H1 (cell line): Measurements from ENCODE around the gene ASRGL1. TPM values are rescaled to one million over a fixed set of nuclear protein-coding genes. Genes with fewer than 3 reads are reported as not detected.

Experiments used
- CTCF ChIA-PET: fragments of 300-600 bp; sonication (Branson Sonifier 250); formaldehyde crosslinking; loops from one replicate; lab custom pipeline; 2021; ENCODE audit not compliant: partially characterized antibody; lab: Charles Lee
- POLR2A ChIA-PET: fragments of 300-600 bp; sonication (Branson Sonifier 250); formaldehyde crosslinking; loops from one replicate; lab custom pipeline; 2021; ENCODE audit warnings: inconsistent platforms; ENCODE audit not compliant: partially characterized antibody; lab: Charles Lee
- DNase-seq, 2 experiments: peaks; one replicate each; pipeline versions ENCODE4 v3.0.0 to v3.0.0-alpha.2; 2010 to 2022; ENCODE audit warnings: low spot score in 2 of 2, low read depth in 1 of 2, mixed read lengths in 1 of 2
- FAIRE-seq: peaks from 2 replicates; lab custom pipeline; 2011; peaks lifted over from hg19 to GRCh38; lab: Jason Lieb, UNC
- H2AFZ ChIP-seq: 2 replicates; pipeline ENCODE4 v1.8.1; 2012; ENCODE audit warnings: low read length, inconsistent platforms
- H2AK5ac ChIP-seq: 2 replicates; pipeline ENCODE4 v1.6.1; 2013; ENCODE audit warnings: low read depth, low read length
- H2BK120ac ChIP-seq: replicated peaks from 2 replicates; pipeline ENCODE3; 2013; ENCODE audit warnings: low read depth, low read length, inconsistent platforms
- H2BK12ac ChIP-seq: 2 replicates; pipeline ENCODE4 v1.6.1; 2013; ENCODE audit warnings: low read depth, low read length
- H2BK15ac ChIP-seq: 2 replicates; pipeline ENCODE4 v1.6.1; 2013; ENCODE audit warnings: low read length
- H2BK20ac ChIP-seq: 2 replicates; pipeline ENCODE4 v1.6.1; 2013; ENCODE audit warnings: low read length
- H2BK5ac ChIP-seq: 2 replicates; pipeline ENCODE4 v1.6.1; 2013; ENCODE audit warnings: low read depth, low read length
- H3K14ac ChIP-seq: 2 replicates; pipeline ENCODE4 v1.6.1; 2013; ENCODE audit warnings: inconsistent platforms; ENCODE audit not compliant: insufficient read length
- H3K18ac ChIP-seq: 2 replicates; pipeline ENCODE4 v1.6.1; 2013; ENCODE audit warnings: low read length; ENCODE audit errors: extremely low read depth
- H3K23ac ChIP-seq: 2 replicates; pipeline ENCODE4 v1.6.1; 2013; ENCODE audit warnings: inconsistent platforms; ENCODE audit not compliant: insufficient read length
- H3K23me2 ChIP-seq: 2 replicates; pipeline ENCODE4 v1.6.1; 2013; ENCODE audit warnings: low read depth, low read length
- H3K27ac ChIP-seq: 2 replicates; pipeline ENCODE4 v1.6.1; 2011; ENCODE audit warnings: low read depth, low read length, inconsistent platforms
- H3K27me3 ChIP-seq, 4 experiments: replicated peaks in 1 of 4; 1 replicate in 1 of 4; 2 replicates in 3 of 4; pipeline versions ENCODE4 v1.6.1 to v1.8.1; 2011 to 2013; ENCODE audit warnings: low read length in 3 of 4, mild to moderate bottlenecking in 3 of 4, inconsistent platforms in 2 of 4, mixed read lengths in 2 of 4, moderate library complexity in 1 of 4; ENCODE audit not compliant: control insufficient read depth in 3 of 4, insufficient read depth in 3 of 4; ENCODE audit errors: extremely low read depth in 1 of 4
- H3K36me3 ChIP-seq, 4 experiments: 2 replicates each; pipeline versions ENCODE4 v1.6.1 to v1.8.1; 2011 to 2013; ENCODE audit warnings: mild to moderate bottlenecking in 4 of 4, low read length in 3 of 4, moderate library complexity in 2 of 4, control low read depth in 1 of 4, inconsistent platforms in 1 of 4; ENCODE audit not compliant: insufficient read depth in 4 of 4, control insufficient read depth in 2 of 4
- H3K4ac ChIP-seq: replicated peaks from 2 replicates; pipeline ENCODE3; 2013; ENCODE audit warnings: low read length, low read depth, mixed read lengths, inconsistent platforms; ENCODE audit not compliant: insufficient read length
- H3K4me1 ChIP-seq, 4 experiments: replicated peaks in 1 of 4; 1 replicate in 1 of 4; 2 replicates in 3 of 4; pipeline versions ENCODE4 v1.6.1 to v1.8.1; 2011 to 2013; ENCODE audit warnings: low read length in 3 of 4, inconsistent platforms in 2 of 4, mixed read lengths in 1 of 4; ENCODE audit not compliant: insufficient read depth in 4 of 4, control insufficient read depth in 3 of 4
- H3K4me2 ChIP-seq, 2 experiments: 2 replicates each; pipeline versions ENCODE4 v1.6.1 to v1.8.1; 2011 to 2013; ENCODE audit warnings: low read depth in 2 of 2, low read length in 2 of 2, control low read depth in 1 of 2, inconsistent platforms in 1 of 2, mild to moderate bottlenecking in 1 of 2; ENCODE audit not compliant: insufficient read depth in 1 of 2
- H3K4me3 ChIP-seq, 4 experiments: fragments of 200-600, 300-600 bp in 1 of 4; sonication (generic), shearing (Covaris generic), sonication (Bioruptor Twin) in 1 of 4; 2 replicates each; pipeline versions ENCODE4 v1.5.1 to v1.8.1; 2011 to 2016; ENCODE audit warnings: low read length in 4 of 4, low read depth in 3 of 4, control low read depth in 2 of 4, inconsistent platforms in 2 of 4, mild to moderate bottlenecking in 2 of 4, mixed read lengths in 1 of 4, moderate library complexity in 1 of 4; ENCODE audit not compliant: insufficient read depth in 2 of 4; ENCODE audit errors: extremely low read depth in 1 of 4
- H3K56ac ChIP-seq: replicated peaks from 2 replicates; pipeline ENCODE3; 2013; ENCODE audit warnings: low read depth, mild to moderate bottlenecking, mixed read lengths, low read length, inconsistent platforms; ENCODE audit not compliant: insufficient read length
- H3K79me1 ChIP-seq: 2 replicates; pipeline ENCODE4 v1.6.1; 2013; ENCODE audit warnings: low read depth, low read length, control low read depth
- H3K79me2 ChIP-seq, 2 experiments: 2 replicates each; pipeline versions ENCODE4 v1.6.1 to v1.8.1; 2012 to 2013; ENCODE audit warnings: low read length in 2 of 2, mild to moderate bottlenecking in 2 of 2, inconsistent platforms in 1 of 2; ENCODE audit not compliant: insufficient read depth in 2 of 2, control insufficient read depth in 1 of 2
- H3K9ac ChIP-seq, 4 experiments: replicated peaks in 1 of 4; 1 replicate in 1 of 4; 2 replicates in 3 of 4; pipeline versions ENCODE4 v1.6.1 to v1.8.1; 2011 to 2013; ENCODE audit warnings: low read depth in 3 of 4, low read length in 3 of 4, control low read depth in 2 of 4, mild to moderate bottlenecking in 2 of 4, moderate library complexity in 2 of 4, inconsistent platforms in 1 of 4; ENCODE audit errors: extremely low read depth in 1 of 4
- H3K9me3 ChIP-seq, 2 experiments: 2 replicates each; pipeline versions ENCODE4 v1.6.1 to v1.8.1; 2012 to 2013; ENCODE audit warnings: mild to moderate bottlenecking in 2 of 2, moderate library complexity in 2 of 2, control low read depth in 1 of 2, inconsistent platforms in 1 of 2, low read depth in 1 of 2, low read length in 1 of 2, mixed read lengths in 1 of 2; ENCODE audit not compliant: insufficient read depth in 2 of 2
- H4K20me1 ChIP-seq, 2 experiments: replicated peaks in 1 of 2; 2 replicates each; pipeline versions ENCODE3 to v1.8.1; 2011 to 2013; ENCODE audit warnings: inconsistent platforms in 2 of 2, low read length in 2 of 2, mild to moderate bottlenecking in 1 of 2; ENCODE audit not compliant: insufficient read depth in 2 of 2, control insufficient read depth in 1 of 2
- H4K5ac ChIP-seq: 2 replicates; pipeline ENCODE4 v1.6.1; 2013; ENCODE audit warnings: low read length, low read depth, mixed read lengths, inconsistent platforms; ENCODE audit not compliant: insufficient read length
- H4K8ac ChIP-seq: 2 replicates; pipeline ENCODE4 v1.8.0; 2013; ENCODE audit warnings: mild to moderate bottlenecking, moderate library complexity, low read length, inconsistent platforms; ENCODE audit not compliant: insufficient read depth; ENCODE audit errors: extremely low read depth
- H4K91ac ChIP-seq: replicated peaks from 2 replicates; pipeline ENCODE3; 2013; ENCODE audit warnings: low read length, mixed read lengths, inconsistent platforms; ENCODE audit not compliant: insufficient read length
- ATF2 ChIP-seq: IDR thresholded peaks from 2 replicates; pipeline ENCODE4 v1.6.1; 2012; ENCODE audit warnings: low read length, inconsistent platforms
- CREB1 ChIP-seq: IDR thresholded peaks from 2 replicates; pipeline ENCODE4 v1.6.1; 2012; ENCODE audit warnings: inconsistent platforms
- KDM1A ChIP-seq: fragments of 200-600, 300-600 bp; sonication (generic); IDR thresholded peaks from 2 replicates; pipeline ENCODE4 v1.7.1; 2016; ENCODE audit warnings: mild to moderate bottlenecking, low read length, borderline replicate concordance
- KDM5A ChIP-seq: fragments of 200-600 bp; IDR thresholded peaks from 2 replicates; pipeline ENCODE4 v1.7.1; 2012; ENCODE audit warnings: mild to moderate bottlenecking, low read length, inconsistent platforms, mixed read lengths
- RFX5 ChIP-seq: IDR thresholded peaks from 2 replicates; pipeline ENCODE4 v1.6.1; 2011; ENCODE audit warnings: low read depth, low read length, improper control_type of control experiment, borderline replicate concordance
- SIRT6 ChIP-seq: IDR thresholded peaks from one replicate; pipeline ENCODE4 v1.7.1; 2012; ENCODE audit warnings: low read length, inconsistent platforms
- SIX5 ChIP-seq: IDR thresholded peaks from 2 replicates; pipeline ENCODE4 v1.6.1; 2011; ENCODE audit warnings: mild to moderate bottlenecking, low read depth, low read length
- SRF ChIP-seq: IDR thresholded peaks from 2 replicates; pipeline ENCODE4 v1.6.1; 2011; ENCODE audit warnings: mild to moderate bottlenecking, low read depth, low read length, moderate library complexity
- SUZ12 ChIP-seq: fragments of 200-600 bp; sonication (generic); IDR thresholded peaks from 2 replicates; pipeline ENCODE4 v1.6.1; 2012; ENCODE audit warnings: mild to moderate bottlenecking, inconsistent platforms, low read length, moderate library complexity, mixed read lengths
- WGBS, 2 experiments: shearing (Covaris generic) in 1 of 2; methylation state at CpG; one replicate each; pipeline versions ENCODE4 v1.1.6 to v1.1.7; 2013 to 2015; ENCODE audit warnings: low lambda C conversion rate in 2 of 2, mixed read lengths in 2 of 2, inconsistent platforms in 1 of 2, low coverage in 1 of 2, missing lambda C conversion rate in 1 of 2; ENCODE audit not compliant: insufficient replicate concordance in 2 of 2, insufficient coverage in 1 of 2, insufficient read length in 1 of 2; ENCODE audit errors: extremely low coverage in 1 of 2, missing lambda C conversion rate in 1 of 2; 5-methylcytosine and 5-hydroxymethylcytosine counted together
- polyA plus RNA-seq, 7 experiments: library from polyadenylated mRNA; depleted of rRNA in 3 of 7; stranded (reverse) in 5 of 7; unstranded in 2 of 7; fragments of >200 nt in 5 of 7; fragments of 200-250 nt in 2 of 7; gene quantifications; 1 replicate in 5 of 7; 2 replicates in 1 of 7; 4 replicates in 1 of 7; pipeline versions ENCODE4 v1.2.1 to v1.2.3, GENCODE V29; 2011 to 2013; ENCODE audit warnings: missing spikeins in 2 of 7, mixed read lengths in 2 of 7
- total RNA-seq: library from RNA; stranded (reverse); fragmentation: NEBNext Ultra II Directional; extraction: Animal tissue kit (Norgen Biotek cat#: 25700); gene quantifications from 2 replicates; pipeline ENCODE4 v1.2.1, GENCODE V29; 2021
- TF ChIP-seq, protein P1 (sequence below): IDR thresholded peaks from 2 replicates; pipeline ENCODE4 v1.6.1; 2011; ENCODE audit warnings: low read length, improper control_type of control experiment

The ASRGL1 gene
- total and polyA plus RNA-seq, 2 of the 8 experiments (the other 6 are each of a cell fraction or from before 2014, with no cell fraction given), result 19.9 to 23.5 TPM

- no peak overlapping the region for H4K5ac ChIP-seq
- H2BK5ac ChIP-seq, result no peak overlapping the region
- no peaks in the 10 kb centered on the region for H3K27me3 ChIP-seq
- 0 out of 7 replicates have a peak, but pooled peaks cover 0 to 2% (median 0%) of the 10 kb centered on the region in 4 experiments for H3K4me1 ChIP-seq
- H3K23ac ChIP-seq, result no peak overlapping the region
- no peaks in the 10 kb centered on the region for H3K79me1 ChIP-seq
- no peaks in the 10 kb centered on the region for H4K20me1 ChIP-seq
- CTCF ChIA-PET, result interaction anchor here (0.9 to 3.9 kb wide), 4 partner anchors 10 to 133 kb away, joined by 4 to 25 read pairs (median 12); partner anchors contain the start of gene SCGB1A1
- no peak overlapping the region for H3K56ac ChIP-seq
- no peak overlapping the region for H4K8ac ChIP-seq
- H3K9me3 ChIP-seq, result no peaks in the 10 kb centered on the region
- no peak overlapping the region for H2BK15ac ChIP-seq
- no peak overlapping the region for H3K4me3 ChIP-seq
- H3K23me2 ChIP-seq, result no peaks in the 10 kb centered on the region
- no peak overlapping the region for H2BK120ac ChIP-seq
- H3K14ac ChIP-seq, result no peak overlapping the region
- no peak for FAIRE-seq
- H3K36me3 ChIP-seq, result no peaks in the 10 kb centered on the region
- no peak overlapping the region for H3K9ac ChIP-seq
- H2BK20ac ChIP-seq, result no peak overlapping the region
- no peak overlapping the region for H3K27ac ChIP-seq
- no peak overlapping the region for H3K4me2 ChIP-seq
- POLR2A ChIA-PET, result no interaction called here
- H4K91ac ChIP-seq, result no peak overlapping the region
- H3K4ac ChIP-seq, result no peak overlapping the region
- H2AFZ ChIP-seq, result no peak overlapping the region
- no peak overlapping the region for H2AK5ac ChIP-seq
- 92% methylated on average over 8 of the region's 8 CpGs; no CpG with 5 or more reads in 1 of the 2 experiments for WGBS, 2 experiments
- no peaks in the 10 kb centered on the region for H3K79me2 ChIP-seq
- H3K18ac ChIP-seq, result no peak overlapping the region
- no peak overlapping the region for H2BK12ac ChIP-seq
- no peak for DNase-seq
- no peak for TF ChIP-seq SIX5
- no peak for TF ChIP-seq KDM5A
- TF ChIP-seq SRF, result no peak
- TF ChIP-seq RFX5, result no peak
- TF ChIP-seq CREB1, result no peak
- no peak for TF ChIP-seq ATF2
- no peak for TF ChIP-seq KDM1A
- TF ChIP-seq SUZ12, result no peak
- TF ChIP-seq, protein P1, sequence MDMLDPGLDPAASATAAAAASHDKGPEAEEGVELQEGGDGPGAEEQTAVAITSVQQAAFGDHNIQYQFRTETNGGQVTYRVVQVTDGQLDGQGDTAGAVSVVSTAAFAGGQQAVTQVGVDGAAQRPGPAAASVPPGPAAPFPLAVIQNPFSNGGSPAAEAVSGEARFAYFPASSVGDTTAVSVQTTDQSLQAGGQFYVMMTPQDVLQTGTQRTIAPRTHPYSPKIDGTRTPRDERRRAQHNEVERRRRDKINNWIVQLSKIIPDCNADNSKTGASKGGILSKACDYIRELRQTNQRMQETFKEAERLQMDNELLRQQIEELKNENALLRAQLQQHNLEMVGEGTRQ, result no peak
- no peak for TF ChIP-seq SIRT6
Observed at GRCh38 chr11:62409831-62410230, 72.6 kb downstream of the ASRGL1 start.
